ENCODE data around the gene EGR1.

The EGR1 gene

DNA sequence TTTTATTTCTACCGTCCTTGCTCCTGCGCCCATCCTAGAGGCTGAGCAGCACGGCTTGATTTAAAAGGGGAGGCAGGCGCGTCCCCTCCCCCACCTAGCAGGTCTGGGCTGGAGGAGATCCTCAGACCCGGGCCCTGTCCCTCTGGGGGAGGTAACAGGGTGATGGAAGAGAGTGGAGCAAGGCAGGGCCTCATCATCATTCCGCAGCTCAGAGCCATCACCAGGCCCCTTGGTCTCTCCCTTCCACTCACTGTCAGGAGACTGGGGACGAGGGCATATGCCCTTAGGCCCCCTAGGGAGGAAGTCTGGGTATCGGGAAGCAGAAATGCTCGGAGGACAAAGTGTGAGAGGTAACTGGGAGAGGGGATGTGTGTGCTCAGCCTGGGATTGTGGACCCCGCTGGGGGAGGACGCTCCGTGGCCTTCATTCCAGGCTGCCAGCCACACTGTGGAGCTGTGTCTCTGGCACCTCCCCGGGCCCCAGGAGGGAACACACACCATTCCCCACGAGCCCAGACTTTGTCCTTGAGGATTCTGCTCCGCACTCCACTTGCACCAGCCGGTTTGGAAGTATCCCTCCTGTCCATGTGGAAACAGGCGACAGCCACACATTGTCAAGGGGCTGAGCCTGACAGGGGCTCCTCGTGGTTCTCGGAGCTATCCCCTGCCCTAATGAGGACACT is 25.7 kb upstream of the EGR1 start:
- TF ChIP-seq ZFX (IDR thresholded peaks at IDR 0.05) = no peak
- TF ChIP-seq, protein P1, sequence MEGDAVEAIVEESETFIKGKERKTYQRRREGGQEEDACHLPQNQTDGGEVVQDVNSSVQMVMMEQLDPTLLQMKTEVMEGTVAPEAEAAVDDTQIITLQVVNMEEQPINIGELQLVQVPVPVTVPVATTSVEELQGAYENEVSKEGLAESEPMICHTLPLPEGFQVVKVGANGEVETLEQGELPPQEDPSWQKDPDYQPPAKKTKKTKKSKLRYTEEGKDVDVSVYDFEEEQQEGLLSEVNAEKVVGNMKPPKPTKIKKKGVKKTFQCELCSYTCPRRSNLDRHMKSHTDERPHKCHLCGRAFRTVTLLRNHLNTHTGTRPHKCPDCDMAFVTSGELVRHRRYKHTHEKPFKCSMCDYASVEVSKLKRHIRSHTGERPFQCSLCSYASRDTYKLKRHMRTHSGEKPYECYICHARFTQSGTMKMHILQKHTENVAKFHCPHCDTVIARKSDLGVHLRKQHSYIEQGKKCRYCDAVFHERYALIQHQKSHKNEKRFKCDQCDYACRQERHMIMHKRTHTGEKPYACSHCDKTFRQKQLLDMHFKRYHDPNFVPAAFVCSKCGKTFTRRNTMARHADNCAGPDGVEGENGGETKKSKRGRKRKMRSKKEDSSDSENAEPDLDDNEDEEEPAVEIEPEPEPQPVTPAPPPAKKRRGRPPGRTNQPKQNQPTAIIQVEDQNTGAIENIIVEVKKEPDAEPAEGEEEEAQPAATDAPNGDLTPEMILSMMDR (conservative IDR thresholded peaks at IDR 0.05) = no peak
- no peak overlapping the region; the same call in 1 of the 2 replicates for H3K27ac ChIP-seq

DNA sequence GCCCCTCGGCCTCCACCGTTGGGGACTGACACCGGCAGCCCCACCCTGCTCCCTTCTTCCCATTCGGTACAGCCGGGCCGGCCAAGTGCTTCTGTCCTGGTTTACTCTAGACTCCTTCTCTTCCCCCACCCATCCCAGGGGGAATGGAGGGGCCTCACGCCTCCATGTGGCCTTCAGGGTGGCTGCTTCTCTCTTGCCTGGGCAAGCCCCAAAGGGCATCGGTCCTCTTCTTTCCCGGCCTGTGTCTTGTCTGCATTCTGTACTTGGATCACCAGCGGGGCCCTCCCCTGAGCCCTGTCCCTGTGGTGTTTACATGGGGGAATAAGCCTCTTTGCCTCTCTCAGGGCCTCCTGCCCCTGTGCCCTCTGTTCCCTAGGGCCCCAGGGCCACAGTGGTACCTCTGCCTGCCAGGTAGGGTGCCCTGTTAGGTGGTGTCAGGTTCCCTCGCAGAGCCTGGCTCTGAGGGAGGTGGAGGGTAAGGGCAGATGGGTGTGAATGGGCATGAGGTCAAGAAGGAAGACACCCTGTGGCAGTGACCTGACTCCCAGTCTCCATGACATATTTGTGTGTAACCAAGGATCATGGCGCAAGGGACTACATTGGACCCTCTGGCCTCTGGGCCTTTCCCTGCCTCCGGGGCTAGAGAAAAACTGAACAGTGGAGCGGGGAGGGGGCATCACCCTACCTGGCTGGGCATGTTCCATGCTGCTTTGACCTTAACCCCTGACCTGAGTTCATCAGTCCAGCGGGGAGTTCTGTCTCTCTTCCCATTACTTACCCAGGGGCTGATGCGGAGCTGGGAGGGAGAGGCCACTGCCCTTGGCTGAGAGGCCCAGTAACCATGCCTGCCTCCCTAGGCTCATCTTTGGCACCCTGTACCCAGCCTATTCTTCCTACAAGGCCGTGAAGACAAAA is 24.9 kb upstream of the EGR1 start:
- no peak overlapping the region for H3K27ac ChIP-seq
- no peak for TF ChIP-seq ZFX (IDR thresholded peaks at IDR 0.05)
- TF ChIP-seq, protein P1 (conservative IDR thresholded peaks at IDR 0.05) = no peak

DNA sequence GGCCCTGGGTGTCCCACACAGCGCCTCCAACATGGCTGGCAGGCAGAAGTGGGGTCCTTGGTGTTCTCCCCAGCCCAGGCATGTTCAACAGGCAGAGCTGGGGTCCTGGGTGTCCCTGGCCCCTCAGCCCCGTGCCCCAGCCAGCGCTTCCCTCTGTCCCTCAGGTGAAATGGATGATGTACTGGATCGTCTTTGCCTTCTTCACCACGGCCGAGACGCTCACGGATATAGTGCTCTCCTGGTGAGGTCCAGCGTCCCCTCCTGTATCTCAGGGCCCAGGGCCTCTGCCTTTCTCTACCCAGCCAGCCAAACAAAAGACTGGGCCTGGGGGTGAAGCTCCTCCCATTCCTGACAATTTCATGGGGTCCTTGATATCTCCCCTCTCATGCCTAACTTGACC is 24.1 kb upstream of the EGR1 start:
- no peak for TF ChIP-seq ZFX (IDR thresholded peaks at IDR 0.05)
- TF ChIP-seq, protein P1 (conservative IDR thresholded peaks at IDR 0.05) = no peak
- no peak overlapping the region for H3K27ac ChIP-seq

DNA sequence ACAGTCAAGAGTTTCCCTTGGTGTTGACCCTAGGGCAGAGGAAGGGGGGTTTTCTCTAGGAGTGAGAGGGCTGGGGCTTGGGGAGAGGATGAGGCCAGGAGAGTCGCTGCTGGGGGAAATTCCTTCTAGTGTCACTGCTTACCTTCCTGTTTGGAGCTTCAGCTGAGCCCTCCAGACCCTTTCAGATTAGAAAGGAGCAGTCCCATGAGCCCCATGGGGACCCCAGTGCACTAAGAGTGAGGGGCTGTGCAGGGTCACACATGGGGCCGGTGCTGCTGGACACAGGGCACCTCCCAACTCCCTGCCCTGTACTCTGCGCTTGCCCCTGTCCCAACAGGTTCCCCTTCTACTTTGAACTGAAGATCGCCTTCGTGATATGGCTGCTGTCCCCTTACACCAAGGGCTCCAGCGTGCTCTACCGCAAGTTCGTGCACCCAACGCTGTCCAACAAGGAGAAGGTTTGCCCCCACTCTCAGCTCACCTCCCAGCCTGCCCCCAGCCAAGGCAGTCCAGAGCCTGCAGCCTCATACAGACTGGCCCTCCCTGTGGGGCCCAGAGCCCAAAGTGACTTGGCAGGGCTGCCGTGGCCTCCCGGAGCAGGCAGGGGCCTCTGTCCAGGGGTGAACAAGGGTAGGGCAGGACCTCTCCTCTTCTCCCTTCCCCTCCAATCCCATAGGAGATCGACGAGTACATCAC is 21.1 kb upstream of the EGR1 start:
- no peak overlapping the region for H3K27ac ChIP-seq
- TF ChIP-seq ZFX (IDR thresholded peaks at IDR 0.05) = no peak
- TF ChIP-seq, protein P1 (conservative IDR thresholded peaks at IDR 0.05) = no peak

DNA sequence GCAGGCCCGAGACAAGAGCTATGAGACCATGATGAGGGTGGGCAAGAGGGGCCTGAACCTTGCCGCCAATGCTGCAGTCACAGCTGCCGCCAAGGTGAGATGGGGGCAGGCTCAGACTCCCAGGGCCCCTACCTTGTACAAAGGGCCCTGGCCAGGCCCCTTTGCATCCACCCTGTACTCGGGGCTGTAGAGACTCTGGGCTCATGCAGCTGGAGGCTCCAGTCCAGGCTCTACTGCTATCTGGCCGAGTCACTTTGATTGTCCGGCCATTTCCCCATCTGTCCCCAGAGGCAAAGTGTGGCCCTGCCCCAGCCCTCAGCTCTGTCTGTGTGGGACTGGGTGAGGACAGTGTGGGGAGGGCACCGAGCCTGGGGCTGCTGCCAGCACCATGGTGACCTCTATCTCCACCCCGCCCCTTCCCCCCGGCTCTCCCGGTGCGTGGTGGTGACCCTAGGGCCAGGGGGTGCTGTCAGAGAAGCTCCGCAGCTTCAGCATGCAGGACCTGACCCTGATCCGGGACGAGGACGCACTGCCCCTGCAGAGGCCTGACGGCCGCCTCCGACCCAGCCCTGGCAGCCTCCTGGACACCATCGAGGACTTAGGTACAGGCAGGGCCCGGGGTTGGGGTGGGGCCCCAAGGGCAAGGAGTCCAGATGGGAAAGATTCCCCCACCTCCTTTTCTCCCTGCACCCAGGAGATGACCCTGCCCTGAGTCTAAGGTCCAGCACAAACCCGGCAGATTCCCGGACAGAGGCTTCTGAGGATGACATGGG is 20.3 kb upstream of the EGR1 start:
- TF ChIP-seq, protein P1 (conservative IDR thresholded peaks at IDR 0.05) = no peak
- no peak for TF ChIP-seq ZFX (IDR thresholded peaks at IDR 0.05)
- no peak overlapping the region for H3K27ac ChIP-seq

DNA sequence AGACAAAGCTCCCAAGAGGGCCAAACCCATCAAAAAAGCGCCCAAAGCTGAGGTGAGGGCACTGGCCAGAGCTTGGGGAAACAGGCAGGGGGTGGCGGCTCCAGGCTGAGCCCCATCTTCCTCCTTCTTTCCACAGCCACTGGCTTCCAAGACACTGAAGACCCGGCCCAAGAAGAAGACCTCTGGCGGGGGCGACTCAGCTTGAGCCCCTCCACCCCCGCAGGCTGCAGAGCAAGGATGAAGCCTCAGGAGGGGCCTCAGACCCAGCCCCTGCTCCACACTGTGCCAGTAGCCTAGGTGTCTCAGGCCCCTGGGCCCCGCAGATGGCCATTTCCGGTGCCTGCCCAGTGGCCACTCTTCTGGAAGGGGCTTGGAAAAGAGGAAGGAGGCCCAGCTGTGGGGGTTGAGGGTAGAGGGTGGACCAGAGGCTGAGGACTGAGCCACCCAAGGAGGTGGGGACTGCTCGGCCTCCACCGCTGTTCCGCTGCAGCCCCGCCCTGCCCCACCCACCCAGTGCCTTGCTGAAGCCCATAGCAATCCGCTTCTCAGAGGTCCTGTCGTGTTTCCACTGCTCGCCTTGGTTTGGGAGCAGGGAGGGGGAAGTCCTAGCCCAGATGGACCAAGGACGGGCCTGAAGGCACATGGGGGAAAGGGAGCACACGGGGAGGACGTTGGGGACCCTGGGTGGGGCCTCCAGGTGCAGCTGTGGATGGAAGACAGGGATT is 19.6 kb upstream of the EGR1 start:
- TF ChIP-seq, protein P1 (conservative IDR thresholded peaks at IDR 0.05) = no peak
- no peak for TF ChIP-seq ZFX (IDR thresholded peaks at IDR 0.05)
- no peak overlapping the region for H3K27ac ChIP-seq
